VCaP (cell line): ENCODE results near the gene ZNF469.

Experiments used
- H3K27ac ChIP-seq: fragments of 450-650 bp; 2 replicates; pipeline ENCODE4 v1.5.1; 2017
- TF ChIP-seq, protein P1 (sequence below): fragments of 450-650 bp; conservative IDR thresholded peaks from 2 replicates; pipeline ENCODE4 v1.5.1; 2017; ENCODE audit warnings: mild to moderate bottlenecking, moderate library complexity

ZNF469 gene

DNA sequence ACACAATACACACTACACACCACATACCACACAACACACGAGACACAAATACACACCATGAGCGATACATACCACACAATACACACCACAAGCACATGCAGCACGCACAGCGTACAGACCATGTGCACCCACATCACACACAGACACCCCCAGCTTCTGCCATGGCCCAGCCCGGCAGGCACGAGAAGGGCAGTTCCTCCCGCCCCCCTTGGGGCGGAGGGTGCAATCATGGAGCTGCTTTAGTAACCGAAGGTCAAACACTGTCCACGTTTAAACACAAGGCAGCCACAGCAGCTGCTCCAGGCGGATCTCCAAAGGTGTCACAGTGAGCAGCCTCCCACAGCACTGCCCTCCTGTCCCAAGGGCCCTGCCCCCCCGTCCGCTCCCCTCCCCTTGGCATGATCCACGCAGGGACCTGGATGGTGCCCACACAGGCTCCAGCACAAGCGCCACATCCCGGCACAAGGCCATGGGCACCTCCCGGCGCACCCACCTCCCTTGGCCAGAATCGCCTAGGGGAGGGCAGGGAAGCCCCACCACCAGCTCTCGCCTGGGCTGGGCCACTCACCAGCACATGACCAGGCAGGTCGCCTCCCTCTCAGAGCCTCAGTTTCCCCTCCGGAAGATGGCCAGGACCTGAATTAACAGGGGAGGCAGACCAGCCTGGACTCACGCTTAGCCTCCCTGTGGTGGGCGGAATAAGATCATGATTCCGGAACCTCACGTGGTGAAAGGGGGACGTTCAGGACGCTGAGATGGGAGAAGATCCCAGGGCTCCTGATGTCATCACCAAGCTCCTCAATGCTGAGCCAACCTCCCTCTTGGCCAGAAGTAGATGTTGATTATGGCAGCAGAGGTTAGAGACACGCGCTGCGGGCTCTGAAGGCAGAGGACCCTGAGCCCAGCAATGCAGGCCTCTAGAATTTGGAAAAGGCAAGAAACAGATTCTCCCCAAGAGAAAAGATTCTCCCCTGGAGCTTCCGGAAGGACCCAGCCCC, 32.6 kb upstream of the ZNF469 start:
- H3K27ac ChIP-seq = no peak overlapping the region
- TF ChIP-seq, protein P1, sequence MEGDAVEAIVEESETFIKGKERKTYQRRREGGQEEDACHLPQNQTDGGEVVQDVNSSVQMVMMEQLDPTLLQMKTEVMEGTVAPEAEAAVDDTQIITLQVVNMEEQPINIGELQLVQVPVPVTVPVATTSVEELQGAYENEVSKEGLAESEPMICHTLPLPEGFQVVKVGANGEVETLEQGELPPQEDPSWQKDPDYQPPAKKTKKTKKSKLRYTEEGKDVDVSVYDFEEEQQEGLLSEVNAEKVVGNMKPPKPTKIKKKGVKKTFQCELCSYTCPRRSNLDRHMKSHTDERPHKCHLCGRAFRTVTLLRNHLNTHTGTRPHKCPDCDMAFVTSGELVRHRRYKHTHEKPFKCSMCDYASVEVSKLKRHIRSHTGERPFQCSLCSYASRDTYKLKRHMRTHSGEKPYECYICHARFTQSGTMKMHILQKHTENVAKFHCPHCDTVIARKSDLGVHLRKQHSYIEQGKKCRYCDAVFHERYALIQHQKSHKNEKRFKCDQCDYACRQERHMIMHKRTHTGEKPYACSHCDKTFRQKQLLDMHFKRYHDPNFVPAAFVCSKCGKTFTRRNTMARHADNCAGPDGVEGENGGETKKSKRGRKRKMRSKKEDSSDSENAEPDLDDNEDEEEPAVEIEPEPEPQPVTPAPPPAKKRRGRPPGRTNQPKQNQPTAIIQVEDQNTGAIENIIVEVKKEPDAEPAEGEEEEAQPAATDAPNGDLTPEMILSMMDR = no peak

GRCh38 chr16:88350922-88351321, 31.8 kb upstream of the ZNF469 start:
- H3K27ac ChIP-seq = no peak overlapping the region
- TF ChIP-seq, protein P1 = no peak

- TF ChIP-seq, protein P1 = no peak
- no peak overlapping the region for H3K27ac ChIP-seq
These were observed 31.2 kb upstream of the ZNF469 start for GRCh38 chr16:88351491-88352101.

GRCh38 chr16:88352261-88353200, 30.2 kb upstream of the ZNF469 start:
- TF ChIP-seq, protein P1 = no peak
- no peak overlapping the region for H3K27ac ChIP-seq

DNA sequence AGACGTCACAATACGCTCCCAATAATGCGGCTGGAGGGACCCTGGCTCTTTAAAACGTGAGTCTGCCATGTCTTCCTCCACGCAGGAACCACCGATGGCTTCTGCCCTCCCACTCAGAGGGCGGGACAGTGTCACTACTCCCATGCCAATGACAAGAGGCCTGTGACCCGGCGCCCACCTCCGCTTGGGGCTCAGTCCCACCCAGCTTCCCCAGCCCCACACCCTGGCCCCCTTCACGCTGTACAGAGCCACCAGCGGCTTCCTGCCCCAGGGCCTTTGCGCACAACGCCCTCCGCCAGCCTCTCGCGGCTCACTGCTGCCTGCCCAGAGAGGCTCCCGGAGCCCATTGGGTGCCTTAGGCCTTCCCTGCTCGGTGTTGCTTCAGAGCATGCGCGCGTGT, 29.5 kb upstream of the ZNF469 start:
- TF ChIP-seq, protein P1 = no peak
- no peak overlapping the region for H3K27ac ChIP-seq

- H3K27ac ChIP-seq = no peak overlapping the region
- TF ChIP-seq, protein P1 = no peak
These were observed 29.1 kb upstream of the ZNF469 start for GRCh38 chr16:88353691-88354090.
